ENCODE data around the gene JAK1. TPM values are rescaled to one million over a fixed set of nuclear protein-coding genes. Genes with fewer than 3 reads are reported as not detected.

The JAK1 gene
- total and polyA plus RNA-seq, 2 donors (not counting 3 experiments of a cell fraction or from before 2014, with no cell fraction given), result 68.8 to 177 TPM

DNA sequence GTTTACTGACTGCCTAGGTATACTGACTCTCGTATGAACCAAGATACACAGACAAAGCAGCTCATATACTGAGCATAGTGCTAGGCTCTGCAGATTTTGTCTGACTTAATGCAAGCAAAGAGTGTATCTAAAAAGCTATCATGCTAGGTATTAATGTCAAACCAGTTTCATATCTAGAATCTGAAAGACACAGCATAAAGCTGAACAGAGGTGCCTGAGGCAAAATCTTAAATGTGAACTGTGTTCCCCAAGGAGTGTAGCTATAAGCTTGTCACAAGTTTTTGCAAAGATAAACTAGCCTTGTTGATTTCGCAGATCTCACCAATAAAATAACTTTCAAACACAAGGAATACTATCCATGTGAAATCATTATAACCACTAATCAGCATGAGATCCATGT is 18.1 kb downstream of the JAK1 start:
- H4K20me1 ChIP-seq (replicated peaks; ENCODE audit: control insufficient read depth, extremely low read depth, insufficient read depth, low read length), result peaks cover 13% of the 10 kb centered on the region
- no peak overlapping the region for H2AFZ ChIP-seq (ENCODE audit: low read depth, low read length)
- no TSS peak for BruUV-seq (replicated peaks)
- H3K4me1 ChIP-seq (ENCODE audit: control insufficient read depth, extremely low read depth, insufficient read depth, low read length), result peaks cover 27% of the 10 kb centered on the region
- peaks cover 90% of the 10 kb centered on the region for H3K79me2 ChIP-seq (ENCODE audit: control insufficient read depth, insufficient read depth, low read length)
- dilution Hi-C loops (cut with MboI; ENCODE audit: extremely low pct_ligation_motif_present, low sequenced_read_pairs), result no loop called here
- H3K36me3 ChIP-seq (ENCODE audit: control insufficient read depth in 2 of 2, extremely low read depth in 1 of 2, insufficient read depth in 2 of 2, low read length in 2 of 2), result no peaks in the 10 kb centered on the region
- no peaks in the 10 kb centered on the region for H3K9me3 ChIP-seq (replicated peaks; ENCODE audit: control insufficient read depth, insufficient read depth, low read length)
- no peak for FAIRE-seq
- no peaks in the 10 kb centered on the region for H3K9me1 ChIP-seq (replicated peaks; ENCODE audit: control insufficient read depth, extremely low read depth, insufficient read depth, low read length)
- no peak for DNase-seq (ENCODE audit: low read depth, low spot score)
- H3K4me2 ChIP-seq (ENCODE audit: insufficient read depth, low read length), result no peak overlapping the region
- no peak overlapping the region for H3K27ac ChIP-seq (ENCODE audit: insufficient read depth, low read depth, low read length)
- no peaks in the 10 kb centered on the region for H3K27me3 ChIP-seq (ENCODE audit: control insufficient read depth in 2 of 2, insufficient read depth in 2 of 2, low read length in 2 of 2)
- no peak overlapping the region for H3K9ac ChIP-seq (replicated peaks; ENCODE audit: extremely low read depth, insufficient read depth, low read length)
- no peak for TF ChIP-seq POLR2A (IDR thresholded peaks at IDR 0.05; ENCODE audit: low read depth, low read length)
- no peak for TF ChIP-seq MYC (IDR thresholded peaks at IDR 0.05; ENCODE audit: low read depth, low read length)
- intact Hi-C loops (cut with micrococcal nuclease), result no loop called here
- H3K4me3 ChIP-seq (replicated peaks in 1 of 3; ENCODE audit: insufficient read depth in 1 of 3, low read depth in 1 of 3, low read length in 3 of 3), result no peak overlapping the region
- CTCF ChIA-PET, result interaction anchor here (0.8 to 1.1 kb wide), 2 partner anchors 13 to 69 kb away, joined by 3 to 4 read pairs; no protein-coding TSS in a partner anchor
- POLR2A ChIA-PET, result no interaction called here

DNA sequence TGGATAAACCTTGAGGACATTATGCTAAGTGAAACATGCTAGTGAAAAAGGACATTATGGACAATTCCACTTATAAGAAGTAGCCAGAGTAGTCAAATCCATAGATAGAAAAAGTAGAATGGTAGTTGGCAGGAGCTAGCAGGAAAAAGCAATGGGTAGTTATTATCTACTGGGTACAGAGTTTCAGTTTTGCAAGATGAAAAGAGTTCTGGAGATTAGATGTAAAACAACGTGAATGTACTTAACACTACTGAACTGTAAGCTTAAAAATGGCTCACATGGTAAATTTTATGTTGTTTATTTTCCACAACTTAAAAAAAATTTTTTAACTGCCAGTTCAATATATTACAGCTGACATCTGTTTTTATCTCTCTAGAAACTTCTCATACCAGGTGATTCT is 19.4 kb downstream of the JAK1 start:
- CTCF ChIA-PET, result interaction anchor here (1.1 kb wide), 1 partner anchor 12 kb away, joined by 4 read pairs; no protein-coding TSS in a partner anchor
- dilution Hi-C loops (cut with MboI; ENCODE audit: extremely low pct_ligation_motif_present, low sequenced_read_pairs), result no loop called here
- no peak for FAIRE-seq

More for the DNA sequence above, 19.4 kb downstream of the JAK1 start:
- intact Hi-C loops (cut with micrococcal nuclease), result no loop called here
- Histone ChIP-seq H3K9me1 (replicated peaks; ENCODE audit: control insufficient read depth, extremely low read depth, insufficient read depth, low read length) (no peaks in the 10 kb centered on the region), H3K4me1 (ENCODE audit: control insufficient read depth, extremely low read depth, insufficient read depth, low read length) (peaks cover 19% of the 10 kb centered on the region), H3K9me3 (replicated peaks; ENCODE audit: control insufficient read depth, insufficient read depth, low read length) (no peaks in the 10 kb centered on the region), H3K27me3 (ENCODE audit: control insufficient read depth in 2 of 2, insufficient read depth in 2 of 2, low read length in 2 of 2) (no peaks in the 10 kb centered on the region), H4K20me1 (replicated peaks; ENCODE audit: control insufficient read depth, extremely low read depth, insufficient read depth, low read length) (peaks cover 15% of the 10 kb centered on the region), H3K27ac (ENCODE audit: insufficient read depth, low read depth, low read length) (no peak overlapping the region), H3K9ac (replicated peaks; ENCODE audit: extremely low read depth, insufficient read depth, low read length) (no peak overlapping the region), H3K4me2 (ENCODE audit: insufficient read depth, low read length) (no peak overlapping the region), H3K79me2 (ENCODE audit: control insufficient read depth, insufficient read depth, low read length) (peaks cover 89% of the 10 kb centered on the region), H2AFZ (ENCODE audit: low read depth, low read length) (no peak overlapping the region), H3K4me3 (replicated peaks in 1 of 3; ENCODE audit: insufficient read depth in 1 of 3, low read depth in 1 of 3, low read length in 3 of 3) (no peak overlapping the region), H3K36me3 (ENCODE audit: control insufficient read depth in 2 of 2, extremely low read depth in 1 of 2, insufficient read depth in 2 of 2, low read length in 2 of 2) (no peaks in the 10 kb centered on the region)
- POLR2A ChIA-PET, result no interaction called here
- no peak for DNase-seq (ENCODE audit: low read depth, low spot score)
- no TSS peak for BruUV-seq (replicated peaks)
- no peak for TF ChIP-seq EZH2 (IDR thresholded peaks at IDR 0.05; ENCODE audit: borderline replicate concordance, low read depth, low read length, severe bottlenecking)
- no peak for TF ChIP-seq FOS (IDR thresholded peaks at IDR 0.05; ENCODE audit: borderline replicate concordance, insufficient read depth, low read length)

All from endothelial cell of umbilical vein (primary cell).